H1 (cell line): Measurements from ENCODE around the gene PRKAR1B.

Source experiments
- ASH2L ChIP-seq: fragments of 200-600, 300-600 bp; sonication (generic); IDR thresholded peaks from one replicate; pipeline ENCODE4 v1.7.1; 2017; ENCODE audit warnings: low read length
- CEBPB ChIP-seq: IDR thresholded peaks from 2 replicates; pipeline ENCODE4 v1.6.1; 2012; ENCODE audit warnings: low read depth, low read length
- EP300 ChIP-seq, 2 experiments: IDR thresholded peaks; 1 replicate in 1 of 2; 2 replicates in 1 of 2; pipeline ENCODE4 v1.6.1; 2011 to 2012; ENCODE audit warnings: low read depth in 2 of 2, low read length in 2 of 2, mild to moderate bottlenecking in 2 of 2, borderline replicate concordance in 1 of 2, inconsistent platforms in 1 of 2, moderate library complexity in 1 of 2
- EZH2 ChIP-seq: fragments of 200-600 bp; sonication (generic); IDR thresholded peaks from 2 replicates; pipeline ENCODE4 v1.7.1; 2012; ENCODE audit warnings: low read depth, mild to moderate bottlenecking, moderate library complexity, low read length, inconsistent platforms; ENCODE audit not compliant: severe bottlenecking
- NRF1 ChIP-seq: IDR thresholded peaks from 2 replicates; pipeline ENCODE4 v1.6.1; 2011; ENCODE audit warnings: mild to moderate bottlenecking, low read depth, low read length, improper control_type of control experiment
- POLR2A ChIP-seq, 2 experiments: IDR thresholded peaks; 1 replicate in 1 of 2; 2 replicates in 1 of 2; pipeline ENCODE4 v1.6.1; 2011; ENCODE audit warnings: low read depth in 2 of 2, low read length in 2 of 2, mild to moderate bottlenecking in 2 of 2; ENCODE audit errors: control extremely low read depth in 1 of 2
- POLR2AphosphoS5 ChIP-seq: IDR thresholded peaks from 2 replicates; pipeline ENCODE4 v1.6.1; 2011; ENCODE audit warnings: low read depth, low read length
- RAD21 ChIP-seq, 2 experiments: IDR thresholded peaks in 1 of 2; conservative IDR thresholded peaks in 1 of 2; 2 replicates each; pipeline ENCODE4 v1.6.1; 2011; ENCODE audit warnings: low read depth in 2 of 2, low read length in 2 of 2, improper control_type of control experiment in 1 of 2, inconsistent platforms in 1 of 2, mild to moderate bottlenecking in 1 of 2, moderate library complexity in 1 of 2
- SRF ChIP-seq: IDR thresholded peaks from 2 replicates; pipeline ENCODE4 v1.6.1; 2011; ENCODE audit warnings: mild to moderate bottlenecking, low read depth, low read length, moderate library complexity
- YY1 ChIP-seq: IDR thresholded peaks from 2 replicates; pipeline ENCODE4 v1.6.1; 2011; ENCODE audit warnings: low read depth, mild to moderate bottlenecking, low read length
- TF ChIP-seq, protein P1 (sequence below), 3 experiments: IDR thresholded peaks; 1 replicate in 2 of 3; 2 replicates in 1 of 3; pipeline versions ENCODE4 v1.5.1 to v1.6.1; 2011; ENCODE audit warnings: low read length in 3 of 3, mild to moderate bottlenecking in 3 of 3, inconsistent platforms in 2 of 3, low read depth in 1 of 3, moderate library complexity in 1 of 3; ENCODE audit not compliant: insufficient read depth in 1 of 3; ENCODE audit errors: control extremely low read depth in 1 of 3
- TF ChIP-seq, protein P2 (sequence below): IDR thresholded peaks from 2 replicates; pipeline ENCODE4 v1.6.1; 2012; ENCODE audit warnings: inconsistent platforms

DNA sequence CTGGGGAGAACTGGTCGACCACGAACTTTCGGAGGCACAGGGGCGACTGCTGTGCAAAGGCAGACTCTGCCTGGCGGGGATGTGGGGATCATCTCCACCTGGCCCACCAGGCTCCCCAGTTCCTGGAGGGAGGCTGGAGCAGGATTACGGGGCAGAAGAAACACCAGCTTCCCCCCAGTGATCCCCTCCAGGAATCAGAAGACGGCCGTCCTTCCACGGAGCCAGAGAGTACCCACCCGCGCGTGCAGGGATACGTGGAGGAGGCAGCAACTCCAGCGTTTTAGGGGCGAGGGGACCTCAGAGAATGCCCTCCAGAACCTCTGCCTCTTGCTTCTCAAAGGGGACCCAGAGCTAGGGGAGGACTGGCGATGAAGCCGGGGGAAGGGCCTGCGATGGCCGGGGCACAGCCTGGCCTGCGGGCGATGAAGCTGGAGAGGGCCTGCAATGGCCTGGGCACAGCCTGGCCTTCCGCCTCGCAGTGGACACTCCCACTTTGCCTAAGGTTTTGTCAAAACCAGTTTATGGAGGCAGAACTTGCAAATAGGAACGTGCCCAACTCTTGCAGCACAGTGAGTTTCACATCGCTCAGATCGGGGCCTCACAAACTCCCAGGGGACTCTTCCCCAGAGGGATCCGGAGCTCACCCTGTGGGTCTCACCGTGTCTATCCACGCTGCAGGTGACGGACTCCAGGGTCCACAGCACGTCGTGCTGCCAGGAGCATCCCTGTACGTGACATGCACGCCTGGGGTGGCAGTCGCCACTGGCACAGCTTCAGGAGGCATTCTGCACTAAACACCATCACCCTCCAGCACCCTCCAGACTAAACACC, 129.5 kb downstream of the PRKAR1B start:
- no peak for TF ChIP-seq CEBPB
- no peak for TF ChIP-seq EP300 (IDR thresholded peaks at IDR 0.05; ENCODE audit: borderline replicate concordance in 1 of 2, low read depth in 2 of 2, low read length in 2 of 2)
- TF ChIP-seq POLR2A (IDR thresholded peaks at IDR 0.05; ENCODE audit: control extremely low read depth in 1 of 2, low read depth in 2 of 2, low read length in 2 of 2) = no peak
- TF ChIP-seq, protein P1, sequence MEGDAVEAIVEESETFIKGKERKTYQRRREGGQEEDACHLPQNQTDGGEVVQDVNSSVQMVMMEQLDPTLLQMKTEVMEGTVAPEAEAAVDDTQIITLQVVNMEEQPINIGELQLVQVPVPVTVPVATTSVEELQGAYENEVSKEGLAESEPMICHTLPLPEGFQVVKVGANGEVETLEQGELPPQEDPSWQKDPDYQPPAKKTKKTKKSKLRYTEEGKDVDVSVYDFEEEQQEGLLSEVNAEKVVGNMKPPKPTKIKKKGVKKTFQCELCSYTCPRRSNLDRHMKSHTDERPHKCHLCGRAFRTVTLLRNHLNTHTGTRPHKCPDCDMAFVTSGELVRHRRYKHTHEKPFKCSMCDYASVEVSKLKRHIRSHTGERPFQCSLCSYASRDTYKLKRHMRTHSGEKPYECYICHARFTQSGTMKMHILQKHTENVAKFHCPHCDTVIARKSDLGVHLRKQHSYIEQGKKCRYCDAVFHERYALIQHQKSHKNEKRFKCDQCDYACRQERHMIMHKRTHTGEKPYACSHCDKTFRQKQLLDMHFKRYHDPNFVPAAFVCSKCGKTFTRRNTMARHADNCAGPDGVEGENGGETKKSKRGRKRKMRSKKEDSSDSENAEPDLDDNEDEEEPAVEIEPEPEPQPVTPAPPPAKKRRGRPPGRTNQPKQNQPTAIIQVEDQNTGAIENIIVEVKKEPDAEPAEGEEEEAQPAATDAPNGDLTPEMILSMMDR (IDR thresholded peaks at IDR 0.05; ENCODE audit: control extremely low read depth in 1 of 3, insufficient read depth in 1 of 3, low read depth in 1 of 3, low read length in 3 of 3) = no peak
- TF ChIP-seq ASH2L = no peak
- TF ChIP-seq POLR2AphosphoS5 = no peak
- no peak for TF ChIP-seq EZH2
- TF ChIP-seq, protein P2, sequence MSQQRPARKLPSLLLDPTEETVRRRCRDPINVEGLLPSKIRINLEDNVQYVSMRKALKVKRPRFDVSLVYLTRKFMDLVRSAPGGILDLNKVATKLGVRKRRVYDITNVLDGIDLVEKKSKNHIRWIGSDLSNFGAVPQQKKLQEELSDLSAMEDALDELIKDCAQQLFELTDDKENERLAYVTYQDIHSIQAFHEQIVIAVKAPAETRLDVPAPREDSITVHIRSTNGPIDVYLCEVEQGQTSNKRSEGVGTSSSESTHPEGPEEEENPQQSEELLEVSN = no peak
- TF ChIP-seq SRF = no peak
- TF ChIP-seq RAD21 (IDR thresholded peaks at IDR 0.05 in 1 of 2, conservative IDR thresholded peaks at IDR 0.05 in 1 of 2; ENCODE audit: low read depth in 2 of 2, low read length in 2 of 2) = no peak
- TF ChIP-seq NRF1 = no peak
- no peak for TF ChIP-seq YY1
